ENCODE data around the gene RASL12.

GRCh38 chr15:65058394-65059368 is 9.1 kb downstream of the RASL12 start:
- TF ChIP-seq BHLHE40 (IDR thresholded peaks at IDR 0.05; ENCODE audit: low read depth, low read length), result no peak
- TF ChIP-seq CTCF (conservative IDR thresholded peaks at IDR 0.05; ENCODE audit: low read depth, low read length), result no peak
- TF ChIP-seq MXI1 (IDR thresholded peaks at IDR 0.05; ENCODE audit: borderline replicate concordance, low read depth, low read length), result no peak
- no peak for TF ChIP-seq NFE2L2 (IDR thresholded peaks at IDR 0.05; ENCODE audit: low read depth, low read length)
- TF ChIP-seq USF2 (IDR thresholded peaks at IDR 0.05; ENCODE audit: low read depth, low read length), result no peak

Measured in IMR-90 (cell line).